ENCODE results near the gene UBL7.

The UBL7 gene

DNA sequence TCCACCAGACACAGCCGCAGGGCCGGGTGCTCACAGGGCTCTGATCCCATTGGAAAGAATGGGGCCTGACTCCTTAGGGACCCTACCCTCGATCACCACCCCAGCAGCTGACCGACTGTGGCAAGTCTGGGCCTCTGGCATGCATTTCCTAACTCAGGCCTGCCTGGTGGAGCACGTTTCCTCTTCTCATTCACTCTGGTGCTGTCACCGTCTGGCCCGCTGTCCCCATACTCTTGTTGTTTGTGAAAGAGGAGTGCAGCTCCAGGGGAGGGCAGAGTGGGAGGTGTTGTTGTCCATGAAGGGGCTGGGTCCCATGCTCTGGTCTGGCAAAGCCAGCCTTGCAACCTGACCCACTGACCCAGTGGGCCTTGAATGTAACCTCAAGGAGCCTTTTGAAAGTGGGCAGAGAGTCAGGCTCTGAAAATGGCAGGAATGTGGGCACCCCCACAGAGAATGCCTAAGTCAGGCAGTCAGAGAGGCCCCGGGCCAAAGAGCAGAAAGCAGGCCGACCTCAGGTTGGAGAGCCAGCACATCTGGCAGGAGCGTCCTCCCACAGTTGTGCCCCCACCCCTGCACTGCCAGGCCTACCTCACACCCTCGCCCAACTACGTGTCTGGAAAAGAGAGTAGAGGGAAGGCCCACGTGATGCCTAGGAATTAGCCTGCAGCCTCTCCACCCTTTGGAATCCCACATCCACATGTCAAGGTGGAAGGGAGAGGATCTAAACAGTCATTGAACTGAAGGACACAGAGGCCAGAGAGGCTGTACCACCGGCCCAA is 38.1 kb downstream of the UBL7 start:
- no peak for DNase-seq

DNA sequence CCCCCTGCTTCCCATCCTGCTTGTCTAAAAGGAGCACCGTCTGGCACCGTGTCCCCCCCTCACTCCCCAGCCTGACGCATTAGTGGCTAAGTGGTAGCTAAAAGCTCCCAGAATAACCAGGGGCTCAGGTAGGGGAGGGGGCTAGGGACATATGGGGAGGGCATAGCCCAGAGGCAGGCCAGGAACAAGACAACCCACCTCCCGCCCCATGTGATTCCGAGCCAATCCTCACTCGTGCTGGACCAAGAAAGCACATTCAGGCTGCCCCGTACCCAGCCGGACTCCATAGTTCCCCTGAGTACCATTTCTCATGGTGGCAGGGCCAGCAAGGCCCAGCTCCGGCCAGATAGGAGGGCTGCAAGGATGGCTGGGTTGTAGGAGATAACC is 38.7 kb downstream of the UBL7 start:
- no peak for DNase-seq

DNA sequence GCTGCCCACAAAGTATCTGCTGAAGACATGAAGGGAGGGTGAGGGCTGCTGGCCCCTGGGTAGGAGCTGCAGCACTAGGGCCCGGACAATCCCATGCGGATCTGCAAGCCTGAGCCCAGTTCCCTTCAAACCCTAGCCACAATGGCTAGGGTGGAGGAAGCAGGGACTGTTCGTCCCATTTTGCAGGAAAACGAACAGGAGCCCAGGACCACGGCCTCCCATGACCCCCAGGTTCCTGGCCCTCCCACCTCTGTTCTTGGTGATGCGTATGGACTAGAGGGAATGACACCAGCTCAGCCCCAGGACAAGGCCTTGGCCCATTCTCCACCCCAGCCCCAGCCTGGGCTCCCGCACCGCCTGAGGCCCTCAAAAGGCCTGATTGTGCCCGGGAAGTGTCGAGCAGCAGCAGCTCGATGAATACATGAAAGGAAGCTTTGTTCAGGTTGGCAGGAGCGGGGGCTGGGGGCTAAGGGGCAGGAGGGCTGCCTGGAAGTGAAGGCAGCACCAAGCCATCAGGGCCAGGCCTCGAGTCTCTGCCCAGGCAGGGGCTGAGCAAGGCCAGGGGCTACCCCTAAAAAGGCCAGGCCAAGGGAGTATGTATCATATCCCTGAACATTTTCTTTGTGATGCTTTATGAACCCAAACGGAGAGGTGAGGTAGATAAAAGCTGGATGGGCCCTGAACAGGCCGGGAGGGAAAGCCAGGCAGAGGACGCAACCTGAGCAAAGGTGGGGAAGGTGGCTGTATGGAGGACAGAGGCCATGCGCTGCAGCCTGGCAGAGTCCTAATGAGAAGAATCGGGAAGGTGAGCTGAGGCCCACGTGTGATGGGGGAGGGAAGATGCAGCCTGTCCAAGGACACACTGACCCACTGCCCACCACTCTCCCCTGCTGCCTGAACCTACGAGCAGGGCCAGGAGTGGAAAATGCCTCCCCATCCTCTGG is 39.4 kb downstream of the UBL7 start:
- no peak for DNase-seq

- no peak for DNase-seq
Measured at GRCh38 chr15:74420193-74420905, 40.6 kb downstream of the UBL7 start.

DNA sequence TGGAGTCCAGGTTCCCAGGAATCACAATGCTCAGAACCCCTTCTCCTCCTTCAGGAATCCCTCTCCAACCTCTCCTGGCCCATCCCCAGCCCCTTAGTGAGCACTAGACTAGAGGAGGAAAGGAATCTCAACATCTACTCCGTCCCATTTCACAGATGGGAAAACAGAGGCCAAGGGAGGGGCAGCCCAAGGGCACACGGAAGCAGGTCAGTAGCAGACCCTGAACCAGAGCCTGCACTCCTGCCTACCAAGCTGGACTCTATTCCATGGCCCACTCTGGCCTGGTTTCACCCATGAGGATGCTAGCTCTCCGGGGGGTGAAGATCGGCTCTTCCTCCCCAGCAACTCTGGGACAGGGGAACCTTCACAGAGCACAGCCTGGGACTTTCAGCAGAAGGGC is 41.5 kb downstream of the UBL7 start:
- no peak for DNase-seq

GRCh38 chr15:74418575-74419338 is 42.2 kb downstream of the UBL7 start:
- no peak for DNase-seq

DNA sequence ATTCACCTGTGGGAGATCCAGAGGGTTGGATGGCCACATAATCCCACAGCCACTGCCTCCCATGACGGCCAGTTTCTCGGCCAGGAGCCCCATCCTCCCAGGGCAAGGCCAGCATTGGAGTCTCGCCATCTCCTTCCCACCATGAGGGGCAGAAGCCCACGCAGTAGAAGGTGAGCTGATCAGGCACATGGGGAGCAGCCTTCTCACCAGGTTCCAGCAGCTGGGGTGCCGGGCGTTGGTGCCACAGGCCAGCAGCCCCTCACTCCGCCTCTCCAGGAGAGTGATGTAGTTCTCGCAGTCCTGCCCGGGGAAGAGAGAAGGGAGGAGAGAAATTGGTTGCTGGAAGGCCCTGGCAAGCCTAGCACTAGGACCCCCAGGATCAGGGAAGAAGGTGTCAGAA is 43.3 kb downstream of the UBL7 start:
- DNase-seq: no peak

DNA sequence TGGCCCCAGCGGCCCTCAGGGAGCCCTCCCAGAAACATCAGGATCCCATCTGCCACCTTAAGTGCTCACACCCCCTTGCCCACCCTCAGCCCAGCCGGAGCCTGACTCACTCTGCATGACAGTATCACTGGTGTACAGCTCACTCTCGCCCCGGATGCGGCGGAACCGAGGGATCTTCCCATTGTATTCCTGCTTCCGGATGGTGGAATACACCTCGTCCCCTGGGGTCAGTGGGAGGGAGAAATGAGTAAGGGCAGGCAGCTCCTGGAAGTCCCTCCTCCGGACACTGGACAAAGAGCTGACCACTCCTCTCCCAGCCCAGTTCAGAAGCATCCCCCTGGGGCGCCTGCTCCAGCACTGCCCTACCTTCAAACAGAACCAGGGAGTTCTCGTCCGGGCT is 43.7 kb downstream of the UBL7 start:
- DNase-seq: no peak

DNA sequence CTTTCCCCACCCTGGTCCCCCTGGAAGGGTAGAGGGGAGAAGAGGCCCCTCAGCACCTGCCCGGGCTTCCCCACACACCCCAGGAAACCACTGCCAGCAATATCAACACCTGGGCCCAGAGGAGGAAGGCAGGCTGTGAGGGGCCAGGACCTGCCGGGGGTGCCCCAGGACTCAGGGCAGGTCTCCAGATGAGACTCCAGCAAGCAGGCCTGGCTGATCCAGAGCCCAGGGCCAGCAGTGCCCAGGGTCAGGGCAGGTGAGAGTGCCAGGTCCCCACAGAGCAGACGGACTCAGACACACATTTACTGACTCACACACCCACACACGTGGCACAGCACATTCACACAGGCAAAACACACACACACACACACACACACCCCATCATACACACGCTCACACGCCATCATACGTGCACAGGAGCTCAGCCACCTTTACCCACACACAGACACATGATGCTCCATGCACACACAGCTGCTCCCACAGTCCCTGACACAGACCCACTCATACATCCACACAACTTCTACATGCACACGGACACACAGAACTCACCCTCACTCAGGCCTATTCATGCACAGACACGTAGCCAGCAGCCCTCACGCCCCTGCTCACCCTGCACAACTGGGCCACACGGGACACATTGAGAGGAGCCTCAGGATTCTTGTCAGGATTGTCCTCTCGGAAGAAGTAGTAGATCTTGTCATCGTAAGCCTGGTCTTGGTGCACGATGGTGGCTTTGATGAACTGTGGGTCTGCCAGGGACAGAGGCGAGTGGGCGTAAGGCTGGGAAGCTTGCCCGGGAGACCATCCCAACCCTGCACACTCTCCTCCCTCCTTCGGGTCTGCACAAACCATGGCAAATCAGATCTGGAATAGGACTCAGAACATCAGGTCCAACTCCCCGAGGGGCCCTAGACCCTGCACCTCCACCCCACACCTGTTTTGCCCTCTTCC is 44.7 kb downstream of the UBL7 start:
- DNase-seq: no peak

GRCh38 chr15:74414603-74415338 is 46.2 kb downstream of the UBL7 start:
- no peak for DNase-seq

DNA sequence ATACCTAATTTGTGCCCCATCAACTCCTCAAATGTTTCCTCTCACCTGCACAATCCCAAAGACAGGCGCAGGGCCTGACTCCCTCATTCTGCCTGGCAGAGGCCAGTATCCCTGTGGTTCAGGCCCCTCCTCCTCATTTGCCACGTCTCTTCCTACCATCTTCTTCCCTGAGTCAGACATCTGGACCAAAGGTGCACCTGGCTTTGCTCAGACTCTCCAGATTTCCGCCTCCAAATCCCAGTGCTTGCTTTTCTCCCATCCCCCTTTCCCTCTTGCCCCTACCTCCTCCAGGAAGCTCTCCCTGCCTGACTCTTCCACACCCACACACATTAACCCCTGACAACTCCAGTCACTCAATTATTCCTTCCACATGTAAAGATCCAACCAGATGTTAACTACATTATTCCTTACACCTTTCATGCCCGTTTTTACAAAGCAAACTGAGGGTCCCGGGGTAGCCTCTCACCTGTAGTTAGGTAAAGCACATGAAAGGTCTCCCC is 46.8 kb downstream of the UBL7 start:
- no peak for DNase-seq

- no peak for DNase-seq
Measured at GRCh38 chr15:74413350-74414080, 47.4 kb downstream of the UBL7 start.

DNA sequence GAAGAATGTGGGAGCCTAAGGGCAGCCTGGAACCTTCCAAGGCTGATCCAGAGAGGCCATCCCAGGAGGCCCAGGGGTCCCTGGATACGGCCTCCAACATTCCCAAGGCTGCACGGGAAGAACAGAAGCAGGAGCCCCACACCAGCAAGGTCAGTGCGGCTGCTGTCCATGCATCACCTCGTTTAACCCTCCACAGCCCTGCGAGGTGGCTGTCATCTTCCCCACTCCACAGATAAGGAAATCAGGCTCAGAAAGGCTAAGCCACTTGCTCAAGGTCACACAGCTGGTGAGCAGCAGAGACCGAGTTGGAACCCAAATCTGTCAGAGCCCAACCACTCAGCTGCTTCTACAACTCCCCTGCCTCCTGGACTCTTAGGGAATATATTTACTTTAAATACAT is 48.8 kb downstream of the UBL7 start:
- DNase-seq: no peak

- no peak for DNase-seq
Measured at GRCh38 chr15:74411686-74412085, 49.3 kb downstream of the UBL7 start.

DNA sequence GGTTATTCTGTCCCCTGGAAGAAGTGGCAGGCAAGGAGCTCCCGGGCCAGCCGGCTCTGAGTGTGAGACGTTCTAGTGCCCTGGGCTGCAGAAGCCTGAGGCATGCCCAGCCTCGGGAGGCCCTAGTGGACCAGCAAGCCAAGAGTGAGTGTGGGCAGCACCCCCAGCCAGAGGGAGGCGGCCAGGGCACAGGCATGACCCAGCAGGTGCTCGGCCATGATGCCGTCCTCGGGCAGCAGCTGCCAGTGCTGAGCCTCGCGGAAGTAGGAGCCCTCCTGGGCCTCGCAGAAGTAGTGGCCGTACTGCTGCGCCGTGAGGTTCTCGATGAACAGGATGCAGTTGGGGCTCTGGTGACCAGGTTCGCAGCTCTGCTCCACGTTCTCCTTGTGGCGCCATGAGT is 50.5 kb downstream of the UBL7 start:
- no peak for DNase-seq

DNA sequence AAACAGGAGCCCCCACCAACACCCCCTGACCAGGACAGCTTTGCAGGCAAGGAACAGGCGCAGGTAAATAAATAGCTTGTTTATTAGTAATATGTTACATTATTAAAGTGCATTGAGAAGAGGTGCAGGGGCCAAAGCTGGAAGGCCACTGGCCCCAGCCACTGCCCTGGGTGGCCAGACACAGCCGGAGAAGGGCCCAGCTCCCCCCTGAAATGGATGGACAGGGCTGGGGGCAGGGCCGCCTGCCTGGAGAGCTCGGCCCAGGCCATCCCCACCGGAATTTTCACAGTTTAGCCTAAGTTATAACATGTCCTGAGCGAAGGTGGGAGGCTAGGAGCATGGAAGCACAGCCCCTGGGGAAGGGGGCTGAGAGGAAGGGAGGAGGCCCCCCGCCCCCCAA is 51.7 kb downstream of the UBL7 start:
- no peak for DNase-seq

- no peak for DNase-seq
Measured at GRCh38 chr15:74408815-74409214, 52.1 kb downstream of the UBL7 start.

GRCh38 chr15:74408385-74408784 is 52.6 kb downstream of the UBL7 start:
- no peak for DNase-seq

GRCh38 chr15:74406992-74407705 is 53.8 kb downstream of the UBL7 start:
- no peak for DNase-seq

Data from activated T-cell treated with anti-CD3 and anti-CD28 coated beads, Interleukin-2, amount 50 U/mL, for 48 hours (primary cell).